ENCODE measurements around the gene RHOXF2. TPM values are rescaled to one million over a fixed set of nuclear protein-coding genes. Genes with fewer than 3 reads are reported as not detected.

The RHOXF2 gene
- total and polyA plus RNA-seq, 9 of the 15 experiments (the other 6 are each of a cell fraction or from before 2014, with no cell fraction given) = 36.0 to 200 (median 141) TPM

DNA sequence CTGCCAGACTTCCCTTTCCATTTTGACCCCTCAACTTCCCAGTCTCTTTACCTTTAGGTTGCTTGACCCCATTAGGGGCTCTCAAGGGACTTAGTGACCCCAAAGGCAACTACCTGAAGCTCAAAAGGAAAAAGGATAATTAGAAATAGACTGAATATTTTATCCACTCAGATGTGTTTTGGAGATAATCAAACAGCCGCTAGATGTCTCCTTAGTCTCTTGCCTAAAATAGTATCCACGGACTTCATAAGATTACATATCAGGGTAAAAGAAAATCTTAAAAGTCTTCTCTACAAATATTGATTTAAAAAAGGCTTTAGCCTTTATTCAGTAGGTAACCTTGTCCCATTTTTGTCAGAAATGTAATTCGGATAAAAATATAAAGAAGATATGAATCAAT, 21.0 kb upstream of the RHOXF2 start:
- Histone ChIP-seq H2AFZ (ENCODE audit: low read depth, low read length) (peak overlapping the region; percentile 74), H3K27me3 (ENCODE audit: control insufficient read depth in 2 of 2, insufficient read depth in 2 of 2, low read length in 2 of 2) (no peaks in the 10 kb centered on the region), H3K27ac (ENCODE audit: extremely low read depth, low read depth, low read length) (no peak overlapping the region), H3K9me1 (ENCODE audit: control insufficient read depth, insufficient read depth, low read length) (no peaks in the 10 kb centered on the region), H3K9ac (ENCODE audit: insufficient read depth in 1 of 2, low read depth in 2 of 2, low read length in 2 of 2) (no peak overlapping the region), H3K9me3 (replicated peaks; ENCODE audit: control insufficient read depth, insufficient read depth, low read depth, low read length) (no peaks in the 10 kb centered on the region), H3K4me2 (ENCODE audit: insufficient read depth, low read length) (no peak overlapping the region), H3K4me3 (no peak overlapping the region), H3K4me1 (replicated peaks in 1 of 2; ENCODE audit: control insufficient read depth in 2 of 2, insufficient read depth in 2 of 2, low read length in 2 of 2) (no peaks in the 10 kb centered on the region), H4K20me1 (replicated peaks; ENCODE audit: control insufficient read depth, insufficient read depth, low read length) (no peaks in the 10 kb centered on the region), H3K79me2 (ENCODE audit: control insufficient read depth, insufficient read depth, low read length) (no peaks in the 10 kb centered on the region), H3K36me3 (ENCODE audit: control insufficient read depth, insufficient read depth, low read length) (no peaks in the 10 kb centered on the region)
- ChIA-PET POLR2A (no interaction called here), CTCF (ENCODE audit: low intra/inter-chr PET ratio) (interaction anchor here (0.6 to 0.7 kb wide), 2 partner anchors 77 to 113 kb away, joined by 3 read pairs; no protein-coding TSS in a partner anchor)
- 0% methylated on average over 3 of the region's 3 CpGs for WGBS (ENCODE audit: insufficient coverage, low coverage, missing lambda C conversion rate)
- DNase-seq (ENCODE audit: extremely low read depth in 1 of 4, low spot score in 3 of 4) (no peak), ATAC-seq (peak; percentile 49; the same call in 1 of the 3 replicates), FAIRE-seq (no peak)
- BruUV-seq (replicated peaks) = no TSS peak
- in situ Hi-C loops (cut with MboI) (no loop called here), intact Hi-C loops (cut with micrococcal nuclease) (no loop called here)
- TF ChIP-seq NFE2 (IDR thresholded peaks at IDR 0.05; ENCODE audit: low read depth) (no peak), MEF2D (tag; conservative IDR thresholded peaks at IDR 0.05; ENCODE audit: low read depth) (0 out of 2 replicates have a peak, but pooled peaks have one; percentile 34), ZSCAN29 (IDR thresholded peaks at IDR 0.05) (no peak), ZBTB7A (IDR thresholded peaks at IDR 0.05; ENCODE audit: borderline replicate concordance, control insufficient read depth, low read depth, low read length) (no peak), RAD21 (CRISPR knock-in tag; conservative IDR thresholded peaks at IDR 0.05 in 1 of 2, IDR thresholded peaks at IDR 0.05 in 1 of 2) (peak; percentile 27 to 49; a peak in 3 of 4 replicates), PPARD (CRISPR knock-in tag; IDR thresholded peaks at IDR 0.05) (no peak), NR0B1 (IDR thresholded peaks at IDR 0.05; ENCODE audit: partially characterized antibody) (no peak), MCM3 (IDR thresholded peaks at IDR 0.05) (no peak), NFE2L1 (tag; IDR thresholded peaks at IDR 0.05; ENCODE audit: borderline replicate concordance, low read depth) (no peak), GATA2 (CRISPR knock-in tag; IDR thresholded peaks at IDR 0.05) (0 out of 2 replicates have a peak, but pooled peaks have one; percentile 16), SMARCC2 (IDR thresholded peaks at IDR 0.05; ENCODE audit: low read depth) (no peak), PTTG1 (tag; IDR thresholded peaks at IDR 0.05; ENCODE audit: low read depth) (no peak), SP1 (CRISPR knock-in tag; IDR thresholded peaks at IDR 0.05) (no peak), GABPB2 (CRISPR knock-in tag; conservative IDR thresholded peaks at IDR 0.05) (no peak), MEF2A (IDR thresholded peaks at IDR 0.05; ENCODE audit: control insufficient read depth, low read depth, low read length) (peak; percentile 73), CTCF (IDR thresholded peaks at IDR 0.05 in 2 of 3, conservative IDR thresholded peaks at IDR 0.05 in 1 of 3; ENCODE audit: insufficient read depth in 2 of 3, low read depth in 1 of 3, low read length in 3 of 3) (peak in 2 of 3 experiments; percentile 5 to 43; a peak in 3 of 6 replicates), JUNB (CRISPR knock-in tag; conservative IDR thresholded peaks at IDR 0.05) (no peak), SIRT6 (IDR thresholded peaks at IDR 0.05; ENCODE audit: low read depth, low read length) (no peak)
- TF ChIP-seq, protein P1, sequence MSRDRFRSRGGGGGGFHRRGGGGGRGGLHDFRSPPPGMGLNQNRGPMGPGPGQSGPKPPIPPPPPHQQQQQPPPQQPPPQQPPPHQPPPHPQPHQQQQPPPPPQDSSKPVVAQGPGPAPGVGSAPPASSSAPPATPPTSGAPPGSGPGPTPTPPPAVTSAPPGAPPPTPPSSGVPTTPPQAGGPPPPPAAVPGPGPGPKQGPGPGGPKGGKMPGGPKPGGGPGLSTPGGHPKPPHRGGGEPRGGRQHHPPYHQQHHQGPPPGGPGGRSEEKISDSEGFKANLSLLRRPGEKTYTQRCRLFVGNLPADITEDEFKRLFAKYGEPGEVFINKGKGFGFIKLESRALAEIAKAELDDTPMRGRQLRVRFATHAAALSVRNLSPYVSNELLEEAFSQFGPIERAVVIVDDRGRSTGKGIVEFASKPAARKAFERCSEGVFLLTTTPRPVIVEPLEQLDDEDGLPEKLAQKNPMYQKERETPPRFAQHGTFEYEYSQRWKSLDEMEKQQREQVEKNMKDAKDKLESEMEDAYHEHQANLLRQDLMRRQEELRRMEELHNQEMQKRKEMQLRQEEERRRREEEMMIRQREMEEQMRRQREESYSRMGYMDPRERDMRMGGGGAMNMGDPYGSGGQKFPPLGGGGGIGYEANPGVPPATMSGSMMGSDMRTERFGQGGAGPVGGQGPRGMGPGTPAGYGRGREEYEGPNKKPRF (IDR thresholded peaks at IDR 0.05; ENCODE audit: low read depth, low read length) = no peak
